GM19025 (cell line): Measurements from ENCODE around the gene HBG1.
"Not testable (repeated sequence)": the region's sequence is repeated elsewhere in the genome, so short reads cannot be mapped to it uniquely, and the experiment has no call there.

Source experiments
- ATAC-seq: cut with Tn5 transposase; IDR thresholded peaks from one replicate; pipeline ENCODE4 v1.9.1; 2021; ENCODE audit warnings: mild to moderate bottlenecking, low read depth, moderate library complexity; ENCODE audit not compliant: unreplicated experiment

Gene HBG1

DNA sequence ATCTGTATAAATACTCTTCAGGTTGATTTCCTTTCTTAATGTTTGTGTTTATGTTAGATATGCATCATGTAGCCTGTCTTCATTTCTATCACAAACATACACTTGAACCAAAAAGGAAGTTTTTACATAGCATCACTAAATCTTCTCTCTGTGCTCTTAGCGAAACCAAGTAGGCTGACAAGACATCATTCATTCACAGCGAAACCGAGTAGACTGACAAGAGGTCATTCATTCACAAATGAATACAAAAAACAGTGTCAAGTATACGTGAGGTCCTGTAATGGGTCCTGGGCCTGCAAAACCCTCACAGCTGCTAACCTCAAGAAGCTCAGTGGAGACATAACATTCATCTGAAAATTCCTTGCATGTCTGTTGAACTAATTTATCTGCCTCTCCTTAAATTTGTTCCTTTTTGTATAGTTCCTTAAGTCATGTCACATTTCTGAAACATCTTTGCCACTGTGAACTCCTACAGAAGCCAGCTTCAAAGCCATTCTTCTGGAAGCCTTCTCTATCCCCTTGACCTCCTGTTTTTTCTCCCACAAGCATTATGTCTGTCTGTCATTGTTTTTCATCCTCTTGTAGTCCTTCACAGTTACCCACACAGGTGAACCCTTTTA is 29.9 kb upstream of the HBG1 start:
- no peak for ATAC-seq

DNA sequence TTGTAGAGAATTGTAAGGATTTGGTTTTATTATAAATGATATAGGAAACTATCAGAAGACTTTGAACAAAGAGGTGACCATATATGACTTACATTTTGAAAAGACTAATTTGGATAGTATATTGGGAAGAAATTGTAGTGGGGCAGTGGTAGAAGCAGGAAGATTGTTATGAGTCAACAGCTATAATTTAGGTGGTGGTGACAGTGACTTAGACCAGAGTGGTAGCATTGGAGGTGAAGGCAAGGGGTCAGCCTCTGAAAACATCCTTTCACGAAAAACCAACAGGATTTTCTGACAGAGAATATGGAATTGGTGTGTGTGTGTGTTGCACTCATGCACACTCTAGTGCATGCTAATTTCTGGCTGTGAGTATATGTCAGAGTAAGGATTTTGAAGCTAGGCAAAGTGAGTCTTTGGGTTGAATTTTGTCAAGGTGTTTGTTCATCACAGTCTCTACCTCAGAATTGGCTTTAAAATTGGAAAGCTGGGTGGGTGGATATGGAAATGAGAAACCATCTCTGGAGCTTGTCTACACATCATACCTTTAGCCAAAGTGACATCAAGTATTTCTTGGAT is 28.2 kb upstream of the HBG1 start:
- ATAC-seq, result no peak

DNA sequence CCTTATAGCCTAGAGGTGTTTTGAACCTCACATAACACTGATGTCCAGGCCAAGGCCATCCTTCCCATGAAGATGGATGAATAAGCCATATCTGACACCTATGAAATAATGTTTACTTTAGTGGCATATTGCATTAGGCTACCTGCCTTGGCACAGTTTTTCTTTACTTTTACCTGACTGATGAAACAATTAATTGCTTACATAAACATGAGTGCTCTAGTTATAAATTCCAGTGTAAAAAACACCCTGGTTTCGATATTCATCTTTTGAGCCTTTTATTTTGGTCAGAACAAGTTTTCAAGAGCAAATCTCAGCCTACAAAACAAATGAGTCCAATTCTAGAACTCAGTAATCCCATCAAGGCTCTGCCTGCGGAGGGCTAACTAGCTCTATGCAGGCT is 27.0 kb upstream of the HBG1 start:
- ATAC-seq, result no peak

DNA sequence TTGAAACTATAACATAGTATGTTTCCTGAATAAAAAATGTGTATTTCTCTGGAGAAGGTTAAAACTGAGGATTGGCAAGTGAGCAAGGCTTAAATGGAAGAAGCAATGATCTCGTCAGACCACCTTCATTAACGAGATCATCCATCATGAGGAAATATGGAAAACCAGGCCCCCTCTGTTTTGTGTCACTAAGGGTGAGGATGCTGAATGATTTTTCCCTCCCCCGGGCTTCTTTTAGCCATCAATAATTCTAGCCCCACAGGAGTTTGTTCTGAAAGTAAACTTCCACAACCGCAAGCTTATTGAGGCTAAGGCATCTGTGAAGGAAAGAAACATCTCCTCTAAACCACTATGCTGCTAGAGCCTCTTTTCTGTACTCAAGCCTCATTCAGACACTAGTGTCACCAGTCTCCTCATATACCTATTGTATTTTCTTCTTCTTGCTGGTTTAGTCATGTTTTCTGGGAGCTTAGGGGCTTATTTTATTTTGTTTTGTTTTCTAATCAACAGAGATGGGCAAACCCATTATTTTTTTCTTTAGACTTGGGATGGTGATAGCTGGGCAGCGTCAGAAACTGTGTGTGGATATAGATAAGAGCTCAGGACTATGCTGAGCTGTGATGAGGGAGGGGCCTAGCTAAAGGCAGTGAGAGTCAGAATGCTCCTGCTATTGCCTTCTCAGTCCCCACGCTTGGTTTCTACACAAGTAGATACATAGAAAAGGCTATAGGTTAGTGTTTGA is 25.9 kb upstream of the HBG1 start:
- ATAC-seq, result no peak

DNA sequence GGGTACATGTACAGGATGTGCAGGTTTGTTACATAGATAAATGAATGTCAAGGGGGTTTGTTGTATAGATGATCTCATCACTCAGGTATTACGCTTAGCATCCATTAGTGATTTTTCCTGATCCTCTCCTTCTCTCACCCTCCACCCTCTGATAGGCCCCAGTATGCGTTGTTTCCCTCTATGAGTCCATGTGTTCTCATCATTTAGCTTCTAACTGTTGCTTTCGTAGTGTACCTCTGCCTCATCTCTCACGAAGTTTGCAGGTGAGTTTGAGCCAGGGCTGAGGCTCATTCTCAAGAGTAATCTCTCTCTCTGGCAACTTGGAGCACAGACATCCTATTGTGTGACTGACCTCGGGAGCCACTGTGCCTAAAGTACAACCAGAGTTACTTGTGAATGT is 24.7 kb upstream of the HBG1 start:
- ATAC-seq, result no peak

DNA sequence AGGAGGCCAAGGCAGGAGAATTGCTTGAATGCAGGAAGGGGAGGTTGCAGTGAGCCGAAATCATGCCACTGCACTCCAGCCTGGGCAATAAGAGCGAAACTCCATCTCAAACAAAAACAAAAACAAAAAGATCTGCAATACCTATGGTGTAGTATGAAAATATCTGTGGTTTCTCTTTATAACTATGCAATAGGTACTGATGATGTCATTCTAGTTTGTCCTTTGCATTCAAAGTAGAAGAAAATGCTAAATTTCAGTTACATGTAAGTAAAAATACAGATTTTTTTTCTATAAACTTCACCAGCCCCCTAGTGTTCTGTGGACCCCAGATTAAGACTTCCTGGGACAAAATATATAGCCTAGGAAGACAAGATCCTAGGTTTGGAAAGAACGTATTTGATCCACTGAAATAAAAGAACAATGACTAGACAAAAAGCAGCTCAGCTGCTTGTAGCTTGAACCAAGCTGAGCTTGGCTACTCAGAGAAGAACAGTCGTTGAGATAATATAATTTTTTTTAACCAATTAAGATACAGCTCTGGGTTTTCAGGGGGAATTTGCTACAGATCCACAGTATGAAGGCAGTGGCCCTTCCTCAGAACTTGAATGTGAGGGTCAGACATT is 22.8 kb upstream of the HBG1 start:
- ATAC-seq, result no peak

DNA sequence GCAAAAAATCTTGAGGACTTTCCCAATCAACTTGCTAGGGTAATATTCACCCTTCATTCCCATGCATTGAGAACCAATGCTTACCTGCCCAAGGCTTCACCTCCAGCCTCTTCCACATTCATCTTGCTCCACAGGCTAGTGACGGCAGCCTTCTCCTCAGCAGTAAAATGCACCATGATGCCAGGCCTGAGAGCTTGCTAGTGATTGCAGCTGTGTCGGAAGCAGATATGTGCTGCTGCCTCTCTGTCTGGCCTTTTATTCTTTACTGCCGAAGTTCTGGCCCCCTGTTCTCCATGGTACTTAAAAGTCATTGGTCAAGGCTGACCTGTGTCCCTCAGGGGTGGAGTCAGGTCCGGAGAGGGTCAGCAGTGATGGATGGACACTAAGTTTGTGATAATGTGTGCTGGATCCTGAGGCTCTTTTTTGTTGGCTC is 20.1 kb upstream of the HBG1 start, which contains the start of gene HBE1:
HBE1 (minus strand) TSS at position 231 of the 433 bp plus-strand sequence; CDS start at position 176, 55 bp downstream.
- no peak for ATAC-seq

DNA sequence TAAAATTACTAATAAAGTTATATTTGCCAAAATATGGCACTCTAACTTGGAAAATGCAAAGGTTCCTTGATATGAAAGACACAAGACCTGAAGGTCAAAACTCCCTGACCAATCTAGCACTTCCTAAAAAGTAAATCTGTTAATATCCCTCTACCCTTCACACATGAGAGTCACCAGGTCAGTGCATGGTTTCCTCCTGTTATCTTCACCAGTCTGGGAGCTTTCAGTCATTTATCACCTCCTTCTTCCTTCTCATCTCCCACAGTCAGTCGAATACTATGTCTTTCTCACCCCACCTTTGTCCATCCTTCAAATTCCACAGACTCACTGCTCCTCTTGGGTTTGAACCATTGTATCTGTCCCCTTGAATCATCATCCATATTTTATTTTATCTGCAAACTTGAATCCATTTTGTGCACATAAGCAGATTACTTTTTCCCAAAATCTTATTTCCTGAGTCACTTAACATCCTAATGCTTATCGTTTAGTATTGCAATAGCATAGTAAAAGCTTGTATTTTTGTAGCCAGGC is 17.4 kb upstream of the HBG1 start:
- ATAC-seq, result no peak

DNA sequence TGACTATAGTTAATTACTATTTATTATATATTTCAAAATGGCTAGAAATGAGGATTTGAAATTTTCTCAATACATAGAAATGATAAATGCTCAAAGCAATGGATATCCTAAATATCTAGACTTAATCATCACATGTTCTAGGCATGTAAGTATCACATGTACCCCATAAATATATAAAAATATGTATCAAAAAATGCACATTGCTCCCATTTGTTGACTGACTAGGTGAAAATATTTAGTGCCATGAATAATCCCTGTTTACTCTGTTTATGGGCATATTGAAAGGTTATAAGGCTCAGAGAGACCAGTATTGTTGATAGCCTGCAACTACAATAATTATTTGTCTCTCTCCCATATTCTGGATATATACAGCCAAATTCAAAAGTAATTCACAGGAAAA is 17.0 kb upstream of the HBG1 start:
- no peak for ATAC-seq

DNA sequence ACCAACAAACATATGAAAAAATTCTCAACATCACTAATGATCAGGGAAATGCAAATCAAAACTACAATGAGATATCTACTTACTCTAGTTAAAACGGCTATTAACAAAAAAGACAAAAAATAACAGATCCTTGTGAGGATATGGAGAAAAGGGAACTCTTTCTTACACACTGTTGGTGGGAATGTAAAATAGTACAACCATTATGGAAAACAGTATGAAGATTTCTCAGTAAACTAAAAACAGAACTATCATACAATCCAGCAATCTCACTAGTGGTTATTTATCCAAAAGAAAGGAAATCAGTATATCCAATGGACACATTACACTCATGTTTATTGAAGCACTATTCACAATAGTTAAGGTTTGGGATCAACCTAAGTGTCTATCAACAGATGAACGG is 16.2 kb upstream of the HBG1 start:
- ATAC-seq, result no peak

DNA sequence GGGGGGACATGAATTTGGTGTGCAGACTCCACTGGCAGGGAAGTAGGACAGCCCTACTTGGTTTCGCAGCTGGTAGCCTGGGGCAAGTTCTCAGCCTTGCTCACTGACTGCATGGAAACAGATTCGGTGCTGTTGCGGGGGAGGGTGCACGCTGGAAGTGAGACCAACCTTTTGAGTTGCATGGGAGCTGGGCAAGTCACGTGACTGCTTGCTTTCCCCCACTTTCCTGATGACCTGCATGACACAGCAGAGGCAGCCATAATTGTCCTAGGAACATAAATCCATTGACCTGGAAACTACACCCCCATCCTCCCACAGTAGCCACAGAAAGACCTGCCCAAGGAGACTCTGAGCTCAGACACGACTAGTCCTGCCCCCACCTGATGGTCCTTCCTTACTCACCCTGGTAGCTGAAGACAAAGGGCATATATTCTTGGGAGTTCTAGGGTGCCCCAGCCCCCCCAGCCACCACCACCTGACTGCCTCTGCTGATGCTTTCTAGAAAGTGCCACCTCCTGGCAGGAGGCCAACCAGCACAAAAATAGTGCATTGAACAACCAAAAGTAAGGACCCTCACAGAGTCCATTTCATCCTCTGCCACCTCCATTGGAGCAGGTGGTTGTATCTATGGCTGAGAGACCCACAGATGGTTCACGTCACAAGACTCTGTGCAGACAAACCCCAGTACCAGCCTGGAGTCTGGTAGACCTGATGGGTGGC is 9.0 kb upstream of the HBG1 start:
- ATAC-seq, result no peak

DNA sequence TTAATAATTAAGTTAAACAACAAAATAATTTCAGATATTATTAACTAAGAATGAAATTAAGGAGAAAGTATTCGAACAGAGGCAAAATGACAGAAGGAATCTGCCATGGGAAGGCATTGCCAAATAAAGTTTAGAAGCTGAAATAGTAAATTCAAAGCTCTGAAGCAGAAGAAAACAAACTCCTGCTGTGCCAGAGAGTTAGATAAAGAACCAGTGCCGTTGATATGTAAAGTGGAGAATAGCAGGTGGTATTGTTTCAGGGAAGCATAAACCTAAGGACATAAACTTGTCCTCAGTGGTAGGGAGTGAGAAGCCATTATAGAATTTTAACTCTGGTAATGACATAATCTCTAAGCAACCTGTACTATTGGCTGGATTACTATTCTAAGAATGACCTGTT is 7.6 kb upstream of the HBG1 start:
- ATAC-seq, result no peak

DNA sequence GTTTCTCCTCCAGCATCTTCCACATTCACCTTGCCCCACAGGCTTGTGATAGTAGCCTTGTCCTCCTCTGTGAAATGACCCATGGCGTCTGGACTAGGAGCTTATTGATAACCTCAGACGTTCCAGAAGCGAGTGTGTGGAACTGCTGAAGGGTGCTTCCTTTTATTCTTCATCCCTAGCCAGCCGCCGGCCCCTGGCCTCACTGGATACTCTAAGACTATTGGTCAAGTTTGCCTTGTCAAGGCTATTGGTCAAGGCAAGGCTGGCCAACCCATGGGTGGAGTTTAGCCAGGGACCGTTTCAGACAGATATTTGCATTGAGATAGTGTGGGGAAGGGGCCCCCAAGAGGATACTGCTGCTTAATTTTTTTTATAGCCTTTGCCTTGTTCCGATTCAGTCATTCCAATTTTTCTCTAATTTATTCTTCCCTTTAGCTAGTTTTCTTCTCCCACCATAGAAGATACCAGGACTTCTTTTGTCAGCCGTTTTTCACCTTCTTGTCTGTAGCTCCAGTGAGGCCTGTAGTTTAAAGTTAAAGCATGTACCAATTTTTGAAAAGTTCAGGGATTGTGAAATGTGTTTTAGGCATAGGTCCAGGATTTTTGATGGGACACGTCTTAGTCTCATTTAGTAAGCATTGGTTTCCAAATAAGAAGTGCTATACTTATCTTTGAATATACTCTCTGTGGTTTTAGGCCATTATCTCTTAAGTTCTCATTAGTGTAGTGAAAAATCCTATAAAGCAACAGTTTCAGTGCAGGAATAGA is 5.2 kb upstream of the HBG1 start, which contains the start of gene HBG2:
HBG2 (minus strand) TSS at position 136 of the 768 bp plus-strand sequence; CDS start at position 83, 53 bp downstream.
- ATAC-seq, result not testable (repeated sequence)

DNA sequence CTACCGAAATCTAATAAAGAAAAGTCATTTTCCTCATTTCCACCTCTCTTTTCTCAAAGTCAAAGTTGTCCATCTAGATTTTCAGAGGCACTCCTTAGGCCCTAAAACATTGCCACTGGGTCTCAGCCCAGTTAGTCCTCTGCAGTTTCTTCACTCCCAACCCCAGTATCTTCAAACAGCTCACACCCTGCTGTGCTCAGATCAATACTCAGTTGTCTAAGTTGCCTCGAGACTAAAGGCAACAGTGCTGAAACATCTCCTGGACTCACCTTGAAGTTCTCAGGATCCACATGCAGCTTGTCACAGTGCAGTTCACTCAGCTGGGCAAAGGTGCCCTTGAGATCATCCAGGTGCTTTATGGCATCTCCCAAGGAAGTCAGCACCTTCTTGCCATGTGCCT is 4.4 kb upstream of the HBG1 start:
- ATAC-seq, result not testable (repeated sequence)

DNA sequence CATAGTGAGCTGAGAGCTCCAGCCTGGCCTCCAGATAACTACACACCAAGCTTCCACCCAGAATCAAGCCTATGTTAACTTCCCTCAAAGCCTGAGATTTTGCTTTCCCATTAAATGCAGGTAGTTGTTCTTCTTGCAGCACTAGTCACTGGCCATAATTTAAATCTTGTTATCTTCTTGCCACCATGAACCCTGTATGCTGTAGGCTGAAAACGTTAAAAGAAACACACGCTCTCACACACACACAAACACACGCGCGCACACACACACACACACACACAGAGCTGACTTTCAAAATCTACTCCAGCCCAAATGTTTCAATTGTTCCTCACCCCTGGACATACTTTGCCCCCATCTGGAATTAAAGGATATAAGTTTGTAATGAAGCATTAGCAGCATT is 3.8 kb upstream of the HBG1 start:
- ATAC-seq, result not testable (repeated sequence)

DNA sequence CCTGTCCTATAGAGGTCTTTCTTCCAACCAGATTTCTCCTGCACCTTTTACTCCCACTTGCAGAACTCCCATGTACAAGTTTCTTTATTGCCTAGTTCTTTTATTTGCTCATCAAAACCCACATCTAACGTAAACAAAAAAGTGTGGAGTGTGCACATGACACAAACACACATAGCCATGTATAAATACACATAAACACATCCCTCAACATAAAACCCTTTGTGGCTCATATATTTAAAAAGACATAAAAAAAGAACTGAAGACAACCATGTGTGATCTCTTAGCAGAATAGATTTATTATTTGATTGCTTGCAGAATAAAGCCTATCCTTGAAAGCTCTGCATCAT is 3.2 kb upstream of the HBG1 start:
- no peak for ATAC-seq

DNA sequence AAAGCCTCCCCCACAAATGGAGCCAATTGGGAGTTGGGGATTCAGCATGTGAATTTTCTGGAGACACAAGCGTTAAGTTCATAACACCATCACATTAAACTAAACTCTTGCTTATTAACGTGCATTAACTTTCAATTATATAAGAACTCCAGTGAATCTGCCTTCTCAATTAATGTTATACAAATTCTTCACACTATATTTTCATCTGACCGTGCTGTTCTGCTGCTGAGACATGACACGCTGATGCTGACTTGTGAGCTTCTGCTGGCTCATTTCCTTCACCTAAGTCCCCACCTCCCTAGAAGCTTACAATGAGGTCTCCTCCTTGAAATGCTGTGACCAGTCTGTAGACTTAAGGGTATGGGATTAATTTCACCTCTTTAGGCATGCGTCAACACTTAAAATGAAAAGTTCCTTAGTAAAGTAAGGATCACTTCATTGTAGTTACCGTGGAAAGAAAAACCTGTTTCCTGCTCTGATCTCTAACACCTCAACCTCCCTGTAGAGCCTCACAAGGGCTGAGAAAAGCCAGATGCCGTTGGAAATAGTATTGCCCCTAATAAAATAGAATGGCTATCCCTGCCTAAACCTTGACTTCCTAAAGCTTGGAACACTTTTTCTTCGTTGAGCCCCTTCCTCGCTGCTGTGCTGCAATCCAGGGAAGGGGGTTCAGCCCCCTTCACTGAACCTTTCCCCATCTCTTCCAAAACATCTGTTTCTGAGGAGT is 2.7 kb upstream of the HBG1 start:
- no peak for ATAC-seq

DNA sequence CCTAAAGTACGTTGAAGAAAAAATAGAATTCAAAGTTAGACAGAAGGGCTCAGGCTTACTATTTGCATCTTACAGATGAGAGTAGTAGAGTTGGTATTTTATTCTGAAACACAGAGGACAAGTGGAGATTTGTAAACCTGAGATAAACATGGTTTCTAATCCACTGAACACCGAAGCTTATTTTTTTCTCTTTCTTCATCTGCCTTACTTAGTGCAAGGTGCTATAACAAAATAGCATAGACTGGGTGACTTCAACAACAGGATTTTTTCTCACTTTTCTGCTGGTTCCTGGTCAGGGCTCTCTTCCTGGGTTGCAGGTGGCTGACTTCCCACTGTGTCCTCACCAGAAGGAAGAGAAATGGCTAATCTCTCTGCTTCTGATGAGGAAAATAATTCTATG is 2.1 kb upstream of the HBG1 start:
- ATAC-seq, result no peak

DNA sequence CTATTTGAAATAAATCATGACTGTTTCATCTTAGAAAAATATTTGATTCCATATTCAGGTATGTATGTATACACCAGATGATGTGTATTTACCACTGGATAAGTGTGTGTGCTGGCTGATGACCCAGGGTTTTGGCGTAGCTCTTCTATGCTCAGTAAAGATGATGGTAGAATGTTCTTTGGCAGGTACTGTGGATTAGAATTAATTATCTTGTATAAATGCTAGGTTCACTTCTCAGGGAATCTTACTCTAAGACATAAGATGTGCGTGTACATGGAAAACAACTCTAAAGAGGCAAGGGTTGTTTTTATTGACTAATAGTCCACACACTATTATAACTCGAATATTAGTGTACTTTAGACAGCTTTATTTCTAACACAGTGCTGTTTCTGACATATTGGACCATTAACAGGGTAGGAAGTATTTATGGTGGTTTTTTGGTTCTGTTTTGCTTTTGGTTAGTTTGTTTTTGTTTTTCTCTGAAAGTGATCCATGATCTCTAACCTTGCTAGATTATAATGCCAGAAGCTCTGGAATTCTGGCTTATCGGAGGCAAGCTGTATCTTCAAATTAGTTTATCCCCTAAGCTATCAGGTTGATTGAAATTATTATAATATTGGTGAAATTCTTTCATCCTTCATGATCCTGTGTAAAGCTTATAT is 1.0 kb upstream of the HBG1 start:
- ATAC-seq, result no peak
